Loucy (cell line): ENCODE results near the gene STAC.

Experiments
- EZH2phosphoT487 ChIP-seq: fragments of 200-600 bp; IDR thresholded peaks from 2 replicates; pipeline ENCODE4 v1.6.1; 2018; ENCODE audit warnings: antibody characterized with exemption, mild to moderate bottlenecking, moderate library complexity, borderline replicate concordance
- TF ChIP-seq, protein P1 (sequence below): fragments of 200-600 bp; sonication (generic); conservative IDR thresholded peaks from 2 replicates; pipeline ENCODE4 v1.5.1; 2014; ENCODE audit warnings: mild to moderate bottlenecking, antibody characterized with exemption, low read length

DNA sequence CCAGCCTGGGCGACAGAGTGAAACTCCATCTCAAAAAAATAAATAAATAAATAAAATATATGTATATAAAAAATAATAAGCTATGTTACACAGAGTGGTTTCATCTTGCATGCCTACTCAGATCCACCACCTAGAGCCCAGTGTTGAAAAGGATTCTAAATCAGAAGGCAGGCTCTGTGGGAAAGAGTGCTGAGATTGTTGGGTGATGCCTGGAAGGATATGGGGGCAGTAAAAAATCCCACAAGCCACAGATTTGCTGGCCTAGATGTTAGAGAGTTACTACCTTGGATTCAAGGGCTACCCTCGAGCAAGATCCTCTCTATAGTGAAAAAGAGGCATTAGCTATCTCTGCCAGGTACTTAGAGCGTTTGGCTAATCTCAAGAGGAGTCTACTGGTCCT is 144.3 kb downstream of the STAC start:
- TF ChIP-seq, protein P1, sequence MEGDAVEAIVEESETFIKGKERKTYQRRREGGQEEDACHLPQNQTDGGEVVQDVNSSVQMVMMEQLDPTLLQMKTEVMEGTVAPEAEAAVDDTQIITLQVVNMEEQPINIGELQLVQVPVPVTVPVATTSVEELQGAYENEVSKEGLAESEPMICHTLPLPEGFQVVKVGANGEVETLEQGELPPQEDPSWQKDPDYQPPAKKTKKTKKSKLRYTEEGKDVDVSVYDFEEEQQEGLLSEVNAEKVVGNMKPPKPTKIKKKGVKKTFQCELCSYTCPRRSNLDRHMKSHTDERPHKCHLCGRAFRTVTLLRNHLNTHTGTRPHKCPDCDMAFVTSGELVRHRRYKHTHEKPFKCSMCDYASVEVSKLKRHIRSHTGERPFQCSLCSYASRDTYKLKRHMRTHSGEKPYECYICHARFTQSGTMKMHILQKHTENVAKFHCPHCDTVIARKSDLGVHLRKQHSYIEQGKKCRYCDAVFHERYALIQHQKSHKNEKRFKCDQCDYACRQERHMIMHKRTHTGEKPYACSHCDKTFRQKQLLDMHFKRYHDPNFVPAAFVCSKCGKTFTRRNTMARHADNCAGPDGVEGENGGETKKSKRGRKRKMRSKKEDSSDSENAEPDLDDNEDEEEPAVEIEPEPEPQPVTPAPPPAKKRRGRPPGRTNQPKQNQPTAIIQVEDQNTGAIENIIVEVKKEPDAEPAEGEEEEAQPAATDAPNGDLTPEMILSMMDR = no peak
- TF ChIP-seq EZH2phosphoT487 = no peak
